ENCODE results near the gene PSMD2. TPM values are rescaled to one million over a fixed set of nuclear protein-coding genes. Genes with fewer than 3 reads are reported as not detected.

Gene PSMD2
- total RNA-seq, 1 donor from 2014 or later, result 223 TPM

DNA sequence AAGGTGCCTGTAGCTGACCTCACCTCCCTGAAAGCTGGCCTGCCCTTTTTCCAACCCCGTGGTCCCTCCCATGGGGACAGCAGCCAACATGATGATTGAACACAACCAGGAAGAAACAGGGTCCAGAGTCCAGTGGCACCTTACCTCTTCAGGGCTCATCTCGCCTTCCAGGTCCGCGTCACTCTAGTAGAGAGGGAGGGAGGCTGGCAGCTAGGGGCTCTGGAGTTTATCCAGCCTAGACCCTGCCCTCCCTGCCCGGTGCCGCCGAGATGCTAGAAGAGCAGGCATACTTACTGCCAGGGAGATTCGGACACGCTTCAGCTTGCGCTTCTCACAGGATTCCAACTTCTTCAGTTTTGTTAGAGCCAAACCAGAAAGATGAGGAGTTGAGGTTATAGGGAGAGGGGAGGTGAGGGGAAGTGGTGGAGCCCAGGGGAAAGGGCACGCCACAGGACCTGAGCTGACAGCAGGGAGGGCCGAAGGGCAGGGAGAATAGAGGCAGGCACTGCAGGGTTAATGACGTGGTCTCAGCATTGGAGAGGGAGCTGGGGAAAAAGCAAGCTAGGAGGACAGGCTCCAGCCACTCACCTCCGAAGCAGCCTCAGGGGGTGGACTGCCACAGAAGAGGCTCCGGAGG lies 53.2 kb downstream of the PSMD2 start:
- intact Hi-C loops (cut with micrococcal nuclease), result no loop called here

- intact Hi-C loops (cut with micrococcal nuclease), result no loop called here
These were observed 54.0 kb downstream of the PSMD2 start for GRCh38 chr3:184352897-184353545.

DNA sequence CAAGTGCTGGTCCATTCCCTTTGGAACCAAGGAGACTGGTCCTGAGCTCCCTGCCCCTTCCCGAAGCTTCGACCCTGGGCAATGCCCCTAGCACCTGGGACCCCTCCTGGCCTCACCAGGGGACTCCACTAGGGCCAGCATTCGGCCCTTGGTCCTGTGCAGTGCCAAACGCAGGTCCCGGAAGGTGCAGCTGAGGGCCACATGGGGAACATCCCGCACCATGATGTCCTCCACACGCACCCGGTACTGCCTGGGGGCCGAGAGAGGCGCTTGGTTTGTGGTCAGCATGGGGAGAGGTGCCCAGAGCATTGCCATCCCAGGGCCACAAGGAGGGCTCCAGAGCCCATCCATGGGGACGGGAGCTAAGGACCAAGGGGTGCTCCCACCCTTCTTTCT lies 54.5 kb downstream of the PSMD2 start:
- intact Hi-C loops (cut with micrococcal nuclease), result no loop called here

DNA sequence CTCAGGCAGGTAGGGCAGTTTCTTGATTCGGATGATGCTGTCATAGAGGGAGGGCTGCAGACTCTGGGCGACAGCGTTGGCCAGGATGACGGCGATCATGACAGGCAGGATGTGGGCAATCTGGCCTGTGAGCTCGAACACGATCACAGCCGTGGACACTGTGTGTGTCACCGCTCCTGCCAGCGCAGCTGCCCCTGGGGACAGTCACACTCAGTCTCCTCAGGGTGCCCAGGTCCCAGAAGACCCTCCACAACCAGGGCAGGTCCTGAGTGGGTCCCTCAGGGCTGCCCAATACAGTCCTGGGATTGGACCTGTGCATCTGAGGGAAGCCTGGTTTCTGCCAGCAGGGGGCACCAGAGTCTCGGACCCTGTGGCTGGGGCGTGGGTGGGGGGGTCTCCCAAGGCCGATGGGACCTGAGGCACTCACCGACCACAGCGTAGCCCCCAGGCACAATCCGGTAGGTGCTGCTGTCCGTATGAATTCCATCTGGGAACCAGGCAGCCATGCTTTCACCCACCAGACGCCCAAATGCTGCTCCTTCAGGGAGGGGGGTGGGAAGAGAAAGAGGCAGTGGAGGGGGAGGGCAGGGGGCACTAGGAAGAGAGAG lies 55.2 kb downstream of the PSMD2 start:
- intact Hi-C loops (cut with micrococcal nuclease), result no loop called here

GRCh38 chr3:184354754-184355153 lies 55.7 kb downstream of the PSMD2 start:
- intact Hi-C loops (cut with micrococcal nuclease), result no loop called here

GRCh38 chr3:184355261-184356040 lies 56.4 kb downstream of the PSMD2 start:
- intact Hi-C loops (cut with micrococcal nuclease), result no loop called here

DNA sequence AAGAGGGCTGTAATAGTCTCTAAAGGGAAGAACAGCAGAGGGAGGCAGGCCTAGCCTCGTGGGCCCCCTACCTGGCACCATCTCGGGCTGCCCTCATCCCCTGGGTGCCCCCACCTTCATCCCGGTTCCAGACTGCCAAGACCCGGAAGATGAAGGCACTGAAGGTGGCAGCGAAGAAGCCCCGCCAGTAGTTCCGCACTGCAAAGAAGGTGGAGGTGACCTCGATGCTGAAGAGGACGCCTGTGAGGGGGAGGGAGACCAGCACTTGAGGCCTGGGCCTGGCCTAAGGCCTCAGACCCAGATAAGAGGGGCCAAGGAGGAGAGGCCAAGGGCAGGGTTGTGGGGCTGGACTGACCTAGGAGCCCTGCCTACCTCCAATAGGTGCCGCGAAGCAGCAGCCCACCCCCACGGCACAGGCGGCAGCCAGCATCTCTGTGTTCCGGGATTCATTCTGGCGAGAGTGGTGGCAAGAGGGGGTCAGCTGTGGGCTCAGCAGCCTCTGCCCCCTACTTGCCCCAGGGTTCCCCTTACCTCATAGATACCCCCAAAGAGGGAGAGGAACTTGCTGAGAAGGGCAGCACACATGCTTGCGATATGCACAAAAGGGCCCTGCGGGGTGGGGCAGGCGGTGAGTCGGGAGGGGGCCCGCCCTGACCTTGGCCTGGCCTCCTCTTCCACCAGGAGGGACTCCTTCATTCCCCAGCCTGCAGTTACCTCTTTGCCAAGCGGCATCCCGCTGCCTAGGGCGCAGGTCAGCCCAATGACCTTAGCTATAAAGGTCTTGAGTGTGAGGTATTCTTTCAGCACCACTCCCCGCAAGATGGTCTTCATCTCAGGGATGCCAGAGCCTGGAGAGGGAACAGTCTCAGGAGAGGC lies 58.4 kb downstream of the PSMD2 start:
- intact Hi-C loops (cut with micrococcal nuclease), result no loop called here

- intact Hi-C loops (cut with micrococcal nuclease), result no loop called here
These were observed 59.2 kb downstream of the PSMD2 start for GRCh38 chr3:184358124-184358767.

Other genes with a start within 250 kb of the PSMD2 start
- gene HTR3C, start 246.2 kb upstream of the PSMD2 start, total RNA-seq, result not detected in 2 replicates
- gene HTR3E, start 202.2 kb upstream of the PSMD2 start, total RNA-seq, result not detected in 2 replicates
- gene EIF2B5, start 163.9 kb upstream of the PSMD2 start, total RNA-seq, result 57.4 and 58.0 TPM in 2 replicates
- gene DVL3, start 143.9 kb upstream of the PSMD2 start, total RNA-seq, result 41.8 and 47.1 TPM in 2 replicates
- 210 and 221 TPM in 2 replicates for gene AP2M1, start 124.4 kb upstream of the PSMD2 start, total RNA-seq
- gene ABCF3, start 113.0 kb upstream of the PSMD2 start, total RNA-seq, result 70.7 and 73.4 TPM in 2 replicates
- gene VWA5B2, start 69.7 kb upstream of the PSMD2 start, total RNA-seq, result not detected in 2 replicates
- gene ALG3, start 50.3 kb upstream of the PSMD2 start, total RNA-seq, result 51.5 and 57.4 TPM in 2 replicates
- 6.2 and 6.5 TPM in 2 replicates for gene EEF1AKMT4, start 49.6 kb upstream of the PSMD2 start, total RNA-seq
- gene CAMK2N2, start 37.7 kb upstream of the PSMD2 start, total RNA-seq, result 0.15 and 0.20 TPM in 2 replicates
- gene ECE2, start 23.2 kb upstream of the PSMD2 start, total RNA-seq, result not detected in 2 replicates
- 387 and 410 TPM in 2 replicates for gene EIF4G1, start 15.4 kb downstream of the PSMD2 start, total RNA-seq
- gene FAM131A, start 38.4 kb downstream of the PSMD2 start, total RNA-seq, result 6.6 and 6.7 TPM in 2 replicates
- 3.7 and 4.9 TPM in 2 replicates for gene CLCN2, start 62.4 kb downstream of the PSMD2 start, total RNA-seq
- 89.9 and 91.2 TPM in 2 replicates for gene POLR2H, start 62.5 kb downstream of the PSMD2 start, total RNA-seq
- not detected in 2 replicates for gene THPO, start 79.0 kb downstream of the PSMD2 start, total RNA-seq
- gene CHRD, start 80.8 kb downstream of the PSMD2 start, total RNA-seq, result not detected in 2 replicates